Ishikawa (cell line): Measurements from ENCODE around the gene BCORL1.

ENCODE experiments used
- CEBPB ChIP-seq: IDR thresholded peaks from 2 replicates; pipeline ENCODE4 v1.6.1; 2012
- EGR1 ChIP-seq: IDR thresholded peaks from 2 replicates; pipeline ENCODE4 v1.6.1; 2012
- EP300 ChIP-seq: IDR thresholded peaks from 2 replicates; pipeline ENCODE4 v1.6.1; 2012; ENCODE audit warnings: borderline replicate concordance
- MAX ChIP-seq: IDR thresholded peaks from 2 replicates; pipeline ENCODE4 v1.6.1; 2012
- NFIC ChIP-seq: IDR thresholded peaks from 2 replicates; pipeline ENCODE4 v1.6.1; 2012
- REST ChIP-seq: IDR thresholded peaks from 2 replicates; pipeline ENCODE4 v1.6.1; 2012; ENCODE audit warnings: low read depth, mild to moderate bottlenecking
- TAF1 ChIP-seq: IDR thresholded peaks from 2 replicates; pipeline ENCODE4 v1.6.1; 2012; ENCODE audit warnings: low read depth, mild to moderate bottlenecking
- TCF12 ChIP-seq: IDR thresholded peaks from 2 replicates; pipeline ENCODE4 v1.6.1; 2012; ENCODE audit warnings: low read depth
- YY1 ChIP-seq: IDR thresholded peaks from 2 replicates; pipeline ENCODE4 v1.6.1; 2012; ENCODE audit warnings: low read depth
- ZBTB7A ChIP-seq: IDR thresholded peaks from 2 replicates; pipeline ENCODE4 v1.6.1; 2012; ENCODE audit warnings: low read depth

- TF ChIP-seq TAF1 (no peak), MAX (no peak), NFIC (no peak), TCF12 (no peak), EP300 (no peak), REST (no peak), CEBPB (no peak), ZBTB7A (no peak), EGR1 (no peak), YY1 (no peak)
Observed at GRCh38 chrX:130091980-130092522, 109.6 kb downstream of the BCORL1 start.
